HG03097 (cell line): ENCODE measurements around the gene CENPVL3.
"Not testable (repeated sequence)": the region's sequence is repeated elsewhere in the genome, so short reads cannot be mapped to it uniquely, and the experiment has no call there.

ENCODE experiments used
- ATAC-seq: cut with Tn5 transposase; IDR thresholded peaks from one replicate; pipeline ENCODE4 v1.9.1; 2021; ENCODE audit not compliant: unreplicated experiment, low FRiP score

Gene CENPVL3

GRCh38 chrX:51618241-51619155 is at the start of gene CENPVL3:
Gene CENPVL3 (minus strand): TSS chrX:51618912. CDS start chrX:51618873, 39 bp downstream.
- ATAC-seq, result not testable (repeated sequence)

- no peak for ATAC-seq
Observed at GRCh38 chrX:51665981-51666380, 47.3 kb upstream of the CENPVL3 start.

GRCh38 chrX:51643377-51643776 is 24.7 kb upstream of the CENPVL3 start:
- ATAC-seq, result no peak

- no peak for ATAC-seq
Observed at GRCh38 chrX:51641421-51642021, 22.8 kb upstream of the CENPVL3 start.

- not testable (repeated sequence) for ATAC-seq
Observed at GRCh38 chrX:51636511-51636910, 17.8 kb upstream of the CENPVL3 start.

GRCh38 chrX:51614353-51615012 is 4.2 kb downstream of the CENPVL3 start:
- no peak for ATAC-seq

GRCh38 chrX:51608766-51609165 is 9.9 kb downstream of the CENPVL3 start:
- ATAC-seq, result no peak

GRCh38 chrX:51608126-51608525 is 10.6 kb downstream of the CENPVL3 start:
- ATAC-seq, result no peak

GRCh38 chrX:51606446-51606845 is 12.3 kb downstream of the CENPVL3 start:
- no peak for ATAC-seq

GRCh38 chrX:51598899-51599298 is 19.8 kb downstream of the CENPVL3 start:
- ATAC-seq, result no peak

GRCh38 chrX:51571874-51572273 is 46.8 kb downstream of the CENPVL3 start:
- no peak for ATAC-seq

- ATAC-seq, result no peak
Observed at GRCh38 chrX:51569561-51569960, 49.2 kb downstream of the CENPVL3 start.

GRCh38 chrX:51568586-51568985 is 50.1 kb downstream of the CENPVL3 start:
- no peak for ATAC-seq
